ENCODE measurements around the gene ABCB10.

The ABCB10 gene

GRCh38 chr1:229470406-229471043, 88.0 kb downstream of the ABCB10 start:
- no peak for DNase-seq

- DNase-seq: no peak
These were observed 91.6 kb downstream of the ABCB10 start for GRCh38 chr1:229466887-229467286.
